GM18502 (cell line): Measurements from ENCODE around the gene ORAI1.
"Not testable (repeated sequence)": the region's sequence is repeated elsewhere in the genome, so short reads cannot be mapped to it uniquely, and the experiment has no call there.

ENCODE experiments used
- ATAC-seq: cut with Tn5 transposase; IDR thresholded peaks from one replicate; pipeline ENCODE4 v1.9.1; 2021; ENCODE audit warnings: mild to moderate bottlenecking; ENCODE audit not compliant: unreplicated experiment, poor library complexity

The ORAI1 gene

DNA sequence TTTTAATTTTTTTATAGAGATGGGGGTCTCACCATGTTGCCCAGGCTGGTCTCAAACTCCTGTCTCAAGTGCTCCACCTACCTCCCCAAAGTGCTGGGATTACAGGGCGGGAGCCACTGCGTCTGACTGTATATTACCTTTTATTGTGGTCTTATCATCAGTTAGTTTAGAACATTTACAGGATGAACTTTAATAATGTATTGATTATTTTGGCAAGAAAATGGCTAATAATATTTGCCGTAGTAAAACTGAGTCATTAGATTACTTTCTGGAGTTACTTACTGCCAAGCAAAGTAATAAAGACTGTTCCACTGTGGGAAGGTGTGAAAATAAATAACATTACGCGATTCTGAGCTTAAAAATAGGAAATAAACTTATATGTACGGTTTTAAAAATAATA lies 23.6 kb upstream of the ORAI1 start:
- no peak for ATAC-seq

DNA sequence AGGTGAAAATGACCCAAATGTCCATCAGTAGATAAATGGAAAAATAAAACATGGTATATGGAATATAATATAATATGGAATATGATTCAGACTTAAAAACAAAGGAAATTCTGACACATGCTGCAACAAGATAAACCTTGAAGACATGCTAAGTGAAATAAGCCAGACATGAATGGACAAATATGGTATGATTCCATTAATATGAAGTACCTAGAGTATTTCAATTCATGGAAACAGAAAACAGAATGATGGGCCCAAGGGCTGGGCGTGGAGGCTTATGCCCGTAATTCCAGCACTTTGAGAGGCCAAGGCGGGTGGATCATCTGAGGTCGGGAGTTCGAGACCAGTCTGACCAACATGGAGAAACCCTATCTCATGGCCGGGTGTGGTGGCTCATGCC lies 22.7 kb upstream of the ORAI1 start:
- ATAC-seq, result no peak

DNA sequence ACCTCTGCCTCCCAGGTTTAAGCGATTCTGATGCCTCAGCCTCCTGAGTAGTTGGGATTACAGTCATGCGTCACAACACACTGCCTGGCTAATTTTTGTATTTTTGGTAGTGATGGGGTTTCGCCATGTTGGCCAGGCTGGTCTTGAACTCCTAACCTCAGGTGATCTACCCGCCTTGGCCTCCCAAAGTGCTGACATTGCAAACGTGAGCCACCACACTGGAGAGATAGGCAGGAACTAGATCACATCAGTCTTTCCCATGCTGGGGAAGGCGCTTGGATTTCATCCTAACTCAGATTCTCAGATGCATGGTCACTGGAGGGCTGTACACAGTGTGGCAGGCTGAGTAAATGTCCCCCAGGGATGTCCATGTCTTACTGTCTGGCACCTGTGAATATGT lies 18.0 kb upstream of the ORAI1 start:
- ATAC-seq, result no peak

DNA sequence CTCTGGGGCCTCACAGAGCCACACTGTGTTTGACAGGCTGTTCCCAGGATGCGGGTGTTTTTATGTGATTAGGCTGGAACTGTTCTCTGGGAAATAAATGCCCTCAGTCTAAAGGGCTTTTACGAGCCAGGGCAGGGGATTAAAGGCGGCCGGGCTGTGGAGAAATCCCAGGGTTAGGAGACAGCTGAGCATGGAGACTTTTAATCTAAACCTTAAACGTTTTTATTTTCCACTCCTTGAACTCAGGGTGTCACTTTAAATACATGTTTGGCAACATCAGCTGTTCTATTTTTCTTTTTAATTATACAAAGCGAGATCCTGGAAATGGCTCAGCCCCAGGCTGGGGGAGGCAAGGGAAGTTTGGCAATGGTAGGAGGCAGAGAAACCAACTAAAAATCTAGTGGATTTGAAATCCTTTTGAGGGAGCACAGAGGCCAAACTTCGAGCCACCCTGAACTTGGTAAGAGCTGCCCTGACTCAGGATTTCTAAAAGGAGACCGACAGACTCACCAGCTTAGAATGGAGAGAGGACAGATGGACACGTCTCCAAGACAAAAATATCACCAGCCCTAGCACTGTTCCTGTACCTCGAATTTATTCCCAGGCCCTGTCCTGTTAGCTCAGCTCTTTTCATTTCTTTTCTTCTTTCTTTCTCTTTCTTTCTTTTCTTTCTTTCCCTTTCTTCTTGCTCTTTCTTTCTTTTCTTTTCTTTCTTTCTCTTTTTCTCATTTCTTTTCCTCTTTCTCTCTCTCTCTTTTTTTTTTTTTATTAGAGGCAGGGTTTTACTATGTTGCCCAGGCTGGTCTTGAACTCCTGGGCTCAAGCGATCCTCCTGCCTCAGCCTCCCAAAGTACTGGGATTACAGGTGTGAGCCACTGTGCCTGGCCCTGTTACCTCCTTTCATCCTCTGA lies 15.8 kb upstream of the ORAI1 start:
- ATAC-seq, result no peak

DNA sequence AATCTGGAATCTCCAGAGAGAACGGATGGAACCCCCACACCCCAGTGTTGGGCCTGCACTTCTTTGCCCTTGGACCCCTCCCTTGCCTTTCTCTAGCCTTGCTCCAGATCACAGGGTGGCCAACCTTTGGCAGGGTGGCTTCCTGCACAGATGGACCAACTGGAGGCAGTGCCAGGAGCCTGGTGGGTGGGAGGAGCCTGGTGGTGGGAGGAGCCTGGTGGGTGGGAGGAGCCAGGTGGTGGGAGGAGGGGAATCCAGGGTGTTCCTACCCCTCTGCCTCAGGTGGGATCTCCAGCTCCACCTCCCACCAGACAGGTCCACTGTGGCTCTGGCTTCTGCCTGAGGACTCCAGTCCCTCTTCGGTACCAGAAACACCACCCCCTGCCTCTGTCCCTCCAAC lies 15.0 kb upstream of the ORAI1 start:
- ATAC-seq, result no peak

DNA sequence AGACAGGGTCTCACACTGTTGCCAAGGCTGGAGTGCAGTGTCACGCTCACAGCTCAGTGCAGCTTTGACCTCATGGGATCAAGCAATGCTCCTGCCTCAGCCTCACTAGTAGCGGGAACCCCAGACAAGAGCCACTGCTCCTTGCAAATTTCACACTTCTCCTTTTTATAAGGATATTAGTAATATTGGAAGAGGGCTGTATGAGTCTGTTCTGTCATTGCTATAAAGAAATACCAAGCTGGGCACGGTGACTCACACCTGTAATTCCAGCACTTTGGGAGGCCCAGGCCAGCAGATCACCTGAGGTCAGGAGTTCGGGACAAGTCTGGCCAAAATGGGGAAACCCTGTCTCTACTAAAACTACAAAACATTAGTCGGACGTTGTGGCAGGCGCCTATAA lies 12.9 kb upstream of the ORAI1 start:
- no peak for ATAC-seq

DNA sequence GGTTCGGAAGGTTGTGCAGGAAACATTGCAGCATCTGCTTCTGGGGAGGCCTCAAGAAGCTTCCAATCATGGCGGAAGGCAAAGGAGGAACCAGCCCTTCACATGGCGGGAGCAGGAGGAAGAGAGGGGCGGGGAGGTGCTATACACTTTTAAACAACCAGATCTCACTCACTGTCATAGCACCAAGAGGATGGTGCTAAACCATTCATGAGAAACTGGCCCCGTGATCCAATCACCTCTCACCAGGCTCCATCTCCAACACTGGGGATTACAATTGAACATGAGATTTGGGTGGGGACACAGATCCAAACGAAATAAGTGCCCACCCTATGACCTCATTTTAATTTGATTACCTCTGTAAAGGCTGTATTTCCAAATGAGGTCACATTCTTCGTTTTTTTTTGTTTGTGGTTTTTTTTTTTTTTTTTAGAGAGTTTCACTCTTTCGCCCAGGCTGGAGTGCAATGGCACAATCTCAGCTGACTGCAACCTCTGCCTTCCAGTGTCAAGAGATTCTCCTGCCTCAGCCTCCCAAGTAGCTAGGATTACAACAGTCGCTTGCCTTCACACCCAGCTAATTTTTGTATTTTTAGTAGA lies 11.4 kb upstream of the ORAI1 start:
- no peak for ATAC-seq

DNA sequence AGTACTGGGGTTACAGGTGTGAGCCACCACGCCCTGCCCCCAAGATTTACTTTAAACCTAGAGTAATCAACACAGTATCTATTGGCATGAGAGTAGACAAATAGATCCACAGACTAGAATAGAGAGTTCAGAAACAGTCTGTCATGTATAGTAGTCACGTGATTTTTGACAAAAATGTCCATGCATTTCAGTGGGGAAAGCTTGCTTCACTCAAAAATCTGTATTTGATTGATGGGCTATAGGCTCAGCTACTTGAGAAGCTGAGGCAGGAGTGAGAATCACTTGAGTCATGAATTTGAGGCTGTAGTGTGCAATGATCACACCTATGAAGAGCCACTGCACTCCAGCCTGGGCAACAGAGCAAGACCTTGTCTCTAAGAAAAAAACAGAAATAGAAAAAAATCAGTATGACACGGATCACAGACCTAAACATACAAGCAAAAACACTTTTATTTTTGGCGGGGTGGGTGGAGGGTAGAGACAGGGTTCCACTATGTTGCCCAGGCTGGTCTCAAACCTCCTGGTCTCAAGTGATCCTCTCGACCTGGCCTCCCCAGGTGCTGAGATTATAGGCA lies 7.6 kb upstream of the ORAI1 start:
- no peak for ATAC-seq

DNA sequence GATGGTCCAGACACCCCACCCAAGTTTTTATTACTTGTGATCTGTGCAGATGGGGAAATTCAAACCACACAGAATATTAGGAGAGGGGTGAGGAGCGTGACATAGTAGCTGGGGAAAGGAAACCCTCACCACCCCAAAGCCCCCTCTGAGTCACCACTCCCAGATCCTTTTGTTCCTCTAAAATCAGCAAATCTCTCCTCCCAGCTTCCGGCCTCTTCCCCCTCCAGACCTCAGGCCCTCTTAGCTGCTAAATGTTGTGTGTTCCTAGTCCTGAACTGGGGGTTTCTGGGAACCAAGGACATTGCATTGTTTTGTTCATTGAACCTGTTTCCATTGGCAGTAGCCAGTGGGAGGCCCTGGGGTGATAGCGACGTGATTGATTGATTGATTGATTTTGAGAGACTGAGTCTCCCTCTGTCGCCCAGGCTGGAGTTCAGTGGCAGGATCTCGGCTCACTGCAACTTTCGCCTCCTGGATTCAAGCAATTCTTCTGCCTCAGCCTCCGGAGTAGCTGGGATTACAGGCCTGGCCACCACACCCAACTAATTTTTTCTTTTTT lies 5.9 kb upstream of the ORAI1 start:
- no peak for ATAC-seq

DNA sequence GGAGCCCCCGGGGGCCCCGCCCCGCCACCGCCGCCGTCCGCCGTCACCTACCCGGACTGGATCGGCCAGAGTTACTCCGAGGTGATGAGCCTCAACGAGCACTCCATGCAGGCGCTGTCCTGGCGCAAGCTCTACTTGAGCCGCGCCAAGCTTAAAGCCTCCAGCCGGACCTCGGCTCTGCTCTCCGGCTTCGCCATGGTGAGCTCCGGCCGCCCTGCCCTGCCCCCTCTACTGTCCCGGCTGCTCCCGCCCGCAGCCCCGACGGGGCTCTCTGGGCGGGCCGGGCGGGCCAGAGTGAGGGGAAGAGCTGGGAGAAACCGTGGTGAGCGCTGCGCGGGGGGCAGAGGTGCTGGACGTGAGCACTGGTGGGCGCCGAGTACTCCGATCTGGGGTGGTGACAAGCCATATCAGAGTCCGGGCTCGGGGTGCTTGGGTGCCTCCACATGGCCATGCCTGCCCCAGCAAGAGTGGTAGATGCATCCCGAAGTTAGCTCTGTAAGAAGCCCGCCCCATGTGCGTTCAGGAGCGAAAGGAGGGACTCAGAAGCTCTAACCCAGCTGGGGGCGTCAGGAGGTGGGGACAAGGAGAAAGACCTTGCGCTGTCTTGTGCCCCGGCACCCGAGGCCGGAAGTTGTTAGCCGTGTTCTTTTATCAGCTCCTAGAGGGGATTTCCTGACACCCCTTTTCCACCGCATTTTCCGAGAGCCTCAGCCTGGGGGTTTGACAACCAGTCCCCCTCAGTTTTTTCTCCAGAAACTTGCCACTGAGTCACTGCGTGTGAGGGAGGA lies 717 bp downstream of the ORAI1 start:
- peak; percentile 37 for ATAC-seq

DNA sequence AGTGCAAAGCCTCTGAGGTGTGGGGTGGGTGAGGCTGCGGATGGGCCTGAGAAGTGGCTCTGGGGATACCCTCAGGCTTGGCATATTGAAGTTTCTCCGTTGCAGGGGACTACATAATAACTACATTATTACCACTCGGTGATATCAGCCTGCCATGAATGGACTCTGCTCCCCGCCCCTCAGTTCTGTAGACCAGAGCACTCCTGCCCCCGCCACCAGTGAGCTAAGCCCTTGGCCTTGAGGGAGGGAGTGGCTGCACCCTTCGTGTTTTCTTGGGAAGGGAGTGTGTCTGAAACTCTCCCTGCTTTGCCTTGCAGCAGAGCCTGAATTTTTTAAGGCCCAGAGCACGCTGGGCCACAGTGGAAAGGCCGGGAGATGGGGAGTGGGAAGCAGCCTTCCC lies 1.7 kb downstream of the ORAI1 start:
- no peak for ATAC-seq

DNA sequence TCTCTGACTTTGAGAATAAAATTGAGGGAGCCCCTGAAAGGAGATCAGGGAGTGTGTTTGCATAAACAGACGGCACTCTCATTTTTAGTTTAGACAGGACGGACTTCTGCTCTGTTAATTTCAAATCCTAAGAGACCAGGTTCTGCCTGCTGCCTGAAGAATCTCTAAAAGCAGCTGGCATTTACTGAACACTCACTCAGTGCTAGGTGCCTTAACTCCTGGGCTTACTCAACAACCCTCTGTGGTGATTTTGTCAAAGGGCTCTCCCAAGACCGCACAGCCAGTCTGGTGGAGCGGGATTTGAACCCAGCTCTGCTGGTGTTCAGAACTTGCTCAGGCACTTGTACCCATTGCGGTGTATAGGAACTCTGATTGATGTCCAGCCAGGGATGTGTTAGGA lies 2.2 kb downstream of the ORAI1 start:
- ATAC-seq, result no peak

DNA sequence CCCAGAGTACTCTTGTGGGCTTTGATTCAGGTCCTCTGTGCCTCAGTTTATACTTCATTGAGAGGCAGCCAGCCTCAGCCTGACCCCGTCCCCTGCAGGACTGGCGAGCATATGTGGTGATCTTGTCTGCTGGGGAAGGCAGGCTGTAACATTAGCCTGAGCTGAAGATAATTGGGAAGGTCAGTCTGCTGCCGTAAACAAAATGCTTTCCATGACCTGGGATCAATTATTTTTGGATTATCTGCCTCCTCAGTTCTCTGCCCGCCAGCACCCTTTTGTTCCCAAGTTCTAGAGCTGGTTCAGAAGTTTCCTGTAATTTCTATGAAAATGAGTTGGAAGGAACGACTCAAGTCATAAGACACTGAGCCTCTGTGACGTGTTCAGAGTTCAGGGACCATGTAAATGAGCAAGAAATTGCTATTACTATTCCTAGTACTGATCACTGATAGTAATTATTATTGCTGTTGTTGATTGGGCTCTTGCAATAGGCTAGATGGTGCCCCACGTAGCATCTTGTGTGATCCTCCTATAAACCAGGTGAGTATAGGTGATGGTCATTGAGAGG lies 4.5 kb downstream of the ORAI1 start:
- ATAC-seq, result no peak

DNA sequence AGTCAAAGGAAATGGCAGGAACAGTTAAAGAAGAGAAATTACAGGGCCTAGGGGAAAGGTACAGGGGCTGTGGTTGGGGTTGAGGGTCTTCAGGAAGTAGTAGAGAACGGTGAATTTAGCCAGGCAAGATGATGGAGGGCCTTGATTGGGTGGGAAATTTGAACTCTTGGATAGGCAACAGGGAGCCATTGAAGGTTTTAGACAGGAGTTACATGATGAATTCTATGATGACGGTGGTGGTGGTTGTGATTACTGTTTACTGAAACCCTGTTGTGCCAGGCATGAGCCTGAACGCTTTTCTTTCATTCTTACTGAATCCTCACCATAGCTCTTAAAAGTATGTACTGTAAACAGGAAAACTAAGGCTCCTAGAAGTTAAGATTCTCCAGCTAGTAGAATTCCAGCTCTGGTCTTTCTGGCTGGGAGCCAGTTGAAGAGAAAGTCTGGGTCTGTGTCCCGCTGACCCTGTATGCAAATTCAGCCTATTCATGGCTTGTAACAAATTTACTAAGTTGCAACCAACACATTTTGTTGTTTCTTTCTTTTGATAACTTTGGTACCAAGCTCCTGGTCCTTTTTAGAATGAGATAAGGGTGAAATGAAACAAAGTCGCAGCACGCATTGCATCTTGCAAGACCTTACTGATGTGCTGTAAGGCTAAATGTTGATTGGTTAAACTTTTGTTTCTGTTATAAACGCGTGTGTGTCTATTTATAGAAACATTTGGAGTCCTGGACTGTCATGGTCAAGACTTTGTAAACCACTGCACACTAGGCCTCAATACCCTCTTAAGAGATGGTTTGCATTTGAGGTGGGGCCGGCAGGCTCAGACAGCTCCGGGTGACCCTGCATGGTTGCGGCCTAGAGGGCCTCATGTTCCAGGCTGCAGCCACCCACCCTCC lies 6.0 kb downstream of the ORAI1 start:
- ATAC-seq, result no peak

DNA sequence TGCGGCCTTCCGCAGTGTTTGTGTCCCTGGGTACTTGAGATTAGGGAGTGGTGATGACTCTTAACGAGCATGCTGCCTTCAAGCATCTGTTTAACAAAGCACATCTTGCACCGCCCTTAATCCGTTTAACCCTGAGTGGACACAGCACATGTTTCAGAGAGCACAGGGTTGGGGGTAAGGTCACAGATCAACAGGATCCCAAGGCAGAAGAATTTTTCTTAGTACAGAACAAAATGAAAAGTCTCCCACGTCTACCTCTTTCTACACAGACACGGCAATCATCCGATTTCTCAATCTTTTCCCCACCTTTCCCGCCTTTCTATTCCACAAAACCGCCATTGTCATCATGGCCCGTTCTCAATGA lies 7.5 kb downstream of the ORAI1 start:
- not testable (repeated sequence) for ATAC-seq

DNA sequence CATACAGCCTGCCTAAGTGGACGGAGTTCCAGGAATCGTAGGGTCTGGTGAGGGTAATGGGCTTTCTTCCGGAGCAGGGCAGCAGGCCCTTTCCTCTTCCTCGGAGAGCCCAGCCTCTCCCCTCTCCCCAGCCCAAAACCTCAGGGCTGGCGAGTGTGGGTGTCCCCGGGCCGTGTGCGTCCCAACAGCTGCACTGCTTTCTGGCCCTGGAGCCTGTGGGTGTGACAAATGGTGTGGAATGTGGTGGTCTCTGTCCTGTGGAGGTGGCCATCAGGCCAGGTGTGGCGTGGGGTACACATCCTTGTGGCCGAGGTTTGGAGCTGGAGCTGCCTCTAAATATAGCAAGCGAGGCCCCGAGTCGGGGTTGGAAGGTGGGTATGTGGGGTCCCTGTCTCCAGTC lies 8.5 kb downstream of the ORAI1 start:
- ATAC-seq, result no peak

DNA sequence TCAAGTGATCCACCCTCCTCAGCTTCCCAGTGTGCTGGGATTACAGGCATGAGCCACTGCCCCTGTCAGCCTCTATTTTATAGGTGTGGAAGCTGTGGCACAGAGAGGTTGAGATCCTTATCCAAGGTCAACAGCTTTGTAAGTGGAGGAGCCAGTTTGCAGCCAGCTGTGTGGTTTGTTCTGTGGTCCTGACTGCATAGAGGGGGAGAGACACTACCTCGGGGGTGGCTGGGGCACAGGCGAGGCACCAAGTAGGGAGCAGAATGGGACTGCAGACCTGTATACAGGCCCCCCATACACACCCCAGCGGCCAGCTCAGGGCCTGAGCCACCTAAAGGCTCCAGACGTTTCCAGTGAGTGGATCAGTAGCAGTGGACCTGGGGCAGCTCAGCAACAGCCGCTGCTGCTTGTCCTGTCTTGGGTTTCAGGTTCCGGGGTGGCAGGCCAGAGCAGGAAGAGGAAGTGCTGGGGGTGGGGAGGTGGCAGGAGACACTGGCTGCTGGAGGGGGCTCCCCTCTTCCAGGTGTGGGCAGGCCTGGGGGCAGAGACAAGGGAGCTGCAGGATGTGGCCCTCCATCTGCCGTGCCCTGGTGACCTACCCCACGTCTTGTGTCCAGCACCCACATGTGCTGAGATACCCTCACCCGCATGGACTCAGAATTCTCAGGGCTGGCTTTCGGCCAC lies 11.0 kb downstream of the ORAI1 start:
- no peak for ATAC-seq

DNA sequence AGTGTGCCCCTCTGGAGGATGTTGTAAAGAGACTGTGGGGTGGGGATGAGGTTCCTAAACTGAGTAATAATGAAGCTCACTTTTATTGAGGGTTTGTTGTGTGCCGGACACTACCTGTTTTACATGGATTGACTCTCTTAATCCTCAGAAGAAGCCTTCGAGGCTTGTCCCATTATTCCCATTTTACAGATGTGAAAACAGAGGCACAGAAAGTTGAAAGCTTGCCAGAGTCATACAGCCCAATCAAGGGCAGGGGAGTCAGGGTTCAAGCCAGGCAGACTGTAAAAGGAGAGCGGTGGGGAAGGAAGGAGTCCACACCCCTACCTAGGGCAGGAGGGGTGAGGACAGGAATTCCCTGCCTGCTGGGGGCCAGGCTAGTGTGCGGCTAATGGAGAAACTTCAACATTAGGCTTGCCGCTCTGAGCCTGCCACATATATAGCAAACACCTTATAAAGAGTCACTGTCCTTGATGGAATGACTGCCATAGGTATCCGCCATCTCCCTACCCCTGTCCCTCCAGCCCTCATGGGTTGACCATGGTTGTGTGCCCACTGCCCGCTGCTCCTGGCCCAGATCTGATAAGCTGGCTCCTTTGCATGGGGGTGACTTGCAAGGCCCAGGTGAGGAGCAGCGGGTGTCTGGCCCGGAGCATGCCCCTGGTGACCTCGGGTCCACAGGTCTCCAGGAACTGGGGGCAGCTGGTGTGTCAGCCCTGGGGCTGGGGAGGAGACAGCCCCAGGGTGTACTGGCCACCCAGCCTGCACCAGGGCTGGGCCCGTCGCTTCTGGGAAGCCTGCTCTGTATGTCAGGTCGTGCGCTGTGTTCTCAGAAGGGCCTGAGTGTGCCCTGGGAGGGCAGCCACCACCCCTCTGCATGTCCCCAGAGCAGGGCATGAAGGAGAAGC lies 12.2 kb downstream of the ORAI1 start:
- no peak for ATAC-seq
